HEK293T (cell line): ENCODE data around the gene BRCA1.

ENCODE experiments used
- ARNT ChIP-seq: fragments of 450-650 bp; IDR thresholded peaks from 2 replicates; pipeline ENCODE4 v1.6.1; 2017; ENCODE audit warnings: mild to moderate bottlenecking
- BHLHE40 ChIP-seq: fragments of 450-650 bp; IDR thresholded peaks from 2 replicates; pipeline ENCODE4 v1.6.1; 2016; ENCODE audit warnings: mild to moderate bottlenecking, moderate library complexity, borderline replicate concordance
- CTBP1 ChIP-seq: fragments of 450-650 bp; IDR thresholded peaks from 2 replicates; pipeline ENCODE4 v1.6.1; 2016; ENCODE audit warnings: borderline replicate concordance
- ELF4 ChIP-seq: fragments of 450-650 bp; IDR thresholded peaks from 2 replicates; pipeline ENCODE4 v1.6.1; 2017; ENCODE audit warnings: antibody characterized with exemption
- FOXK2 ChIP-seq: fragments of 450-650 bp; IDR thresholded peaks from 2 replicates; pipeline ENCODE4 v1.6.1; 2016; ENCODE audit warnings: mild to moderate bottlenecking
- FOXM1 ChIP-seq: fragments of 450-650 bp; IDR thresholded peaks from 2 replicates; pipeline ENCODE4 v1.6.1; 2017; ENCODE audit warnings: mild to moderate bottlenecking, borderline replicate concordance
- HDGF ChIP-seq: fragments of 450-650 bp; IDR thresholded peaks from 2 replicates; pipeline ENCODE4 v1.6.1; 2017; ENCODE audit warnings: antibody characterized with exemption, borderline replicate concordance
- L3MBTL2 ChIP-seq: fragments of 450-650 bp; conservative IDR thresholded peaks from 2 replicates; pipeline ENCODE4 v1.6.1; 2016; ENCODE audit warnings: mild to moderate bottlenecking
- LEF1 ChIP-seq: fragments of 450-650 bp; IDR thresholded peaks from 2 replicates; pipeline ENCODE4 v1.6.1; 2017; ENCODE audit warnings: mild to moderate bottlenecking, borderline replicate concordance
- NFRKB ChIP-seq: fragments of 450-650 bp; IDR thresholded peaks from 2 replicates; pipeline ENCODE4 v1.6.1; 2016; ENCODE audit warnings: mild to moderate bottlenecking, moderate library complexity
- SP1 ChIP-seq: fragments of 450-650 bp; IDR thresholded peaks from 2 replicates; pipeline ENCODE4 v1.6.1; 2017
- SUZ12 ChIP-seq: fragments of 450-650 bp; IDR thresholded peaks from 2 replicates; pipeline ENCODE4 v1.6.1; 2016; ENCODE audit warnings: mild to moderate bottlenecking
- ZNF384 ChIP-seq: fragments of 450-650 bp; IDR thresholded peaks from 2 replicates; pipeline ENCODE4 v1.6.1; 2016
- TF ChIP-seq, protein P1 (sequence below): fragments of 450-650 bp; IDR thresholded peaks from 2 replicates; pipeline ENCODE4 v1.6.1; 2016

DNA sequence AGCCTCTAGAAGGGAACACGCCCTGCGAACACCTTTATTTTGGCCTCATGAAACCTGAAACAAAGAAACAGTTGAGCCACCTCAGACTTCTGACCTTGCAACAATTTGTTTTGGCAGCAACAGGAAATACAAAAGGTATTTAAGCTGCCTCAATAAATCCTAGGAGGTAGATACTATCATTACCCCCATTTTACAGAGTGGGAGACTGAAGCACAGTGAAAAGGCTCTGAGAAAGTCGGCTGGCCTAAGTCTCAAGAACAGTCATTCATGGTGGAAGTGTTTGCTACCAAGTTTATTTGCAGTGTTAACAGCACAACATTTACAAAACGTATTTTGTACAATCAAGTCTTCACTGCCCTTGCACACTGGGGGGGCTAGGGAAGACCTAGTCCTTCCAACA is 81.1 kb downstream of the BRCA1 start:
- no peak for TF ChIP-seq NFRKB
- no peak for TF ChIP-seq LEF1
- TF ChIP-seq SUZ12 = no peak
- no peak for TF ChIP-seq SP1
- no peak for TF ChIP-seq CTBP1
- TF ChIP-seq FOXM1 = no peak
- no peak for TF ChIP-seq ZNF384
- TF ChIP-seq FOXK2 = no peak
- TF ChIP-seq BHLHE40 = no peak
- no peak for TF ChIP-seq L3MBTL2
- TF ChIP-seq ARNT = no peak
- TF ChIP-seq, protein P1, sequence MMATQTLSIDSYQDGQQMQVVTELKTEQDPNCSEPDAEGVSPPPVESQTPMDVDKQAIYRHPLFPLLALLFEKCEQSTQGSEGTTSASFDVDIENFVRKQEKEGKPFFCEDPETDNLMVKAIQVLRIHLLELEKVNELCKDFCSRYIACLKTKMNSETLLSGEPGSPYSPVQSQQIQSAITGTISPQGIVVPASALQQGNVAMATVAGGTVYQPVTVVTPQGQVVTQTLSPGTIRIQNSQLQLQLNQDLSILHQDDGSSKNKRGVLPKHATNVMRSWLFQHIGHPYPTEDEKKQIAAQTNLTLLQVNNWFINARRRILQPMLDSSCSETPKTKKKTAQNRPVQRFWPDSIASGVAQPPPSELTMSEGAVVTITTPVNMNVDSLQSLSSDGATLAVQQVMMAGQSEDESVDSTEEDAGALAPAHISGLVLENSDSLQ = no peak
- no peak for TF ChIP-seq HDGF
- no peak for TF ChIP-seq ELF4
